GM19463 (cell line): ENCODE measurements around the gene PACRG.
A peak's percentile ranks its signal among the peaks of the same experiment; 100 is the strongest.

ENCODE experiments used
- ATAC-seq: cut with Tn5 transposase; IDR thresholded peaks from one replicate; pipeline ENCODE4 v1.9.1; 2021; ENCODE audit warnings: mild to moderate bottlenecking, moderate library complexity; ENCODE audit not compliant: unreplicated experiment

The PACRG gene

GRCh38 chr6:163340201-163340887 lies 612.6 kb downstream of the PACRG start:
- no peak for ATAC-seq

- no peak for ATAC-seq
Measured at GRCh38 chr6:163341224-163342061, 613.7 kb downstream of the PACRG start.

- ATAC-seq: no peak
Measured at GRCh38 chr6:163342571-163343539, 615.1 kb downstream of the PACRG start.

- ATAC-seq: no peak
Measured at GRCh38 chr6:163343609-163344008, 615.8 kb downstream of the PACRG start.

GRCh38 chr6:163344411-163344810 lies 616.6 kb downstream of the PACRG start:
- ATAC-seq: no peak

- ATAC-seq: no peak
Measured at GRCh38 chr6:163345931-163346330, 618.2 kb downstream of the PACRG start.

GRCh38 chr6:163346497-163346961 lies 618.8 kb downstream of the PACRG start:
- ATAC-seq: no peak

GRCh38 chr6:163347021-163347446 lies 619.3 kb downstream of the PACRG start:
- no peak for ATAC-seq

- no peak for ATAC-seq
Measured at GRCh38 chr6:163348789-163349680, 621.3 kb downstream of the PACRG start.

- ATAC-seq: no peak
Measured at GRCh38 chr6:163349696-163350095, 621.9 kb downstream of the PACRG start.

- no peak for ATAC-seq
Measured at GRCh38 chr6:163351013-163351412, 623.2 kb downstream of the PACRG start.

- ATAC-seq: no peak
Measured at GRCh38 chr6:163352011-163352685, 624.4 kb downstream of the PACRG start.

- ATAC-seq: no peak
Measured at GRCh38 chr6:163352966-163353365, 625.2 kb downstream of the PACRG start.

- ATAC-seq: no peak
Measured at GRCh38 chr6:163354085-163354484, 626.3 kb downstream of the PACRG start.

GRCh38 chr6:163354761-163355425 lies 627.1 kb downstream of the PACRG start:
- peak; percentile 79 for ATAC-seq

- ATAC-seq: peak; percentile 25
Measured at GRCh38 chr6:163355426-163355991, 627.7 kb downstream of the PACRG start.

- no peak for ATAC-seq
Measured at GRCh38 chr6:163356324-163356723, 628.5 kb downstream of the PACRG start.

- no peak for ATAC-seq
Measured at GRCh38 chr6:163356743-163357142, 629.0 kb downstream of the PACRG start.
